Rectal smooth muscle tissue (tissue), 1 donor: ENCODE measurements around the gene KCND2.
"Not testable (repeated sequence)": the region's sequence is repeated elsewhere in the genome, so short reads cannot be mapped to it uniquely, and the experiment has no call there.

Experiments used
- H3K27ac ChIP-seq: one replicate; pipeline ENCODE4 v1.7.0; 2013; ENCODE audit warnings: low read depth, low read length, inconsistent platforms
- H3K27me3 ChIP-seq: one replicate; pipeline ENCODE4 v1.7.0; 2013; ENCODE audit warnings: low read length; ENCODE audit not compliant: control insufficient read depth, insufficient read depth
- H3K36me3 ChIP-seq: one replicate; pipeline ENCODE4 v1.7.0; 2013; ENCODE audit warnings: low read length; ENCODE audit not compliant: control insufficient read depth, insufficient read depth
- H3K4me1 ChIP-seq: one replicate; pipeline ENCODE4 v1.7.0; 2013; ENCODE audit warnings: low read length; ENCODE audit not compliant: control insufficient read depth, insufficient read depth
- H3K4me3 ChIP-seq: one replicate; pipeline ENCODE4 v1.7.0; 2013; ENCODE audit warnings: low read length
- H3K9ac ChIP-seq: one replicate; pipeline ENCODE4 v1.7.0; 2013; ENCODE audit warnings: low read length

KCND2 gene

DNA sequence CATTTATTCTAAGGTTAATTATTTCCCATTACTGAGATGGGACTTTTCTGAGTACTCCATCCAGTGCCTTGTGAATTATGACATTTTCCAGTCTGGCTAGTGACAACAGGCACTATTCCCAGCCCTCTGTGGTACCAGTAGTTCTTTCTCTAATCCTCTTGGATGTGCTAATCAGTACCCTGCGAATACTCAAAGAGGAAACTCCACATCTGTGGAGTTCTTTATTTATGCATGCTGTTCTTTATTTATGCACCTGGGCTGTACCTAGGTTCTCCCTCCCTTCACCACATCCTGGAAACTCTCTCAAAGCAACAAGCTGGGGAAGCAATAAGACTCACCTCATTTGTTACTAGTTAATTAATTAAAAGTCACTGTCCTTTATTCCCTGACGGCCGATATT, 501.5 kb downstream of the KCND2 start:
- no peaks in the 10 kb centered on the region for H3K27me3 ChIP-seq
- H3K4me3 ChIP-seq: no peak overlapping the region
- no peak overlapping the region for H3K27ac ChIP-seq
- no peak overlapping the region for H3K9ac ChIP-seq
- H3K4me1 ChIP-seq: no peaks in the 10 kb centered on the region
- H3K36me3 ChIP-seq: no peaks in the 10 kb centered on the region

- no peak overlapping the region for H3K4me3 ChIP-seq
- no peaks in the 10 kb centered on the region for H3K27me3 ChIP-seq
- H3K4me1 ChIP-seq: no peaks in the 10 kb centered on the region
- no peaks in the 10 kb centered on the region for H3K36me3 ChIP-seq
- no peak overlapping the region for H3K9ac ChIP-seq
- no peak overlapping the region for H3K27ac ChIP-seq
These were observed 502.8 kb downstream of the KCND2 start for GRCh38 chr7:120775755-120776154.

DNA sequence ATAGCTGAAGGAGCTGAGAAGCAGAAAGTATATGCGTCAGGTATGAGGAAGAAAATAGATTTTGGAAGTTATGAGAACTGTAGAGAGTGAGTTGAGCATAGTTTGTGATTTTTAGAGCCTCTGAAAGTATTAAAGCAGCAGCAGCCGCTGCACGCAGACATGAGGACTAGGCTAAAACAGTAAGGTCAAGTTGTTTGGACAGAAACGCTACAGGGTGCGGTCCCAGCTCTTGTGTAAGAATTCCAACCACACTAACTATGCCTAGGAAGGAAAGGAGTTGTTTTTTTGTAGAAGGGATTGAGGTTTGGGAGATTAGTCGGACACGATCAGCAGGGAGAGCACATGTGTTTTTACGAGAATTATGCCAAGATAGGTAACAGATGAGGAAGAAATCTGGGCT, 506.1 kb downstream of the KCND2 start:
- H3K4me1 ChIP-seq, H3K4me3 ChIP-seq, H3K27me3 ChIP-seq, H3K9ac ChIP-seq, H3K27ac ChIP-seq, H3K36me3 ChIP-seq: not testable (repeated sequence)

GRCh38 chr7:120780451-120780850, 507.5 kb downstream of the KCND2 start:
- H3K36me3 ChIP-seq, H3K27ac ChIP-seq, H3K9ac ChIP-seq, H3K4me3 ChIP-seq, H3K27me3 ChIP-seq, H3K4me1 ChIP-seq: not testable (repeated sequence)

DNA sequence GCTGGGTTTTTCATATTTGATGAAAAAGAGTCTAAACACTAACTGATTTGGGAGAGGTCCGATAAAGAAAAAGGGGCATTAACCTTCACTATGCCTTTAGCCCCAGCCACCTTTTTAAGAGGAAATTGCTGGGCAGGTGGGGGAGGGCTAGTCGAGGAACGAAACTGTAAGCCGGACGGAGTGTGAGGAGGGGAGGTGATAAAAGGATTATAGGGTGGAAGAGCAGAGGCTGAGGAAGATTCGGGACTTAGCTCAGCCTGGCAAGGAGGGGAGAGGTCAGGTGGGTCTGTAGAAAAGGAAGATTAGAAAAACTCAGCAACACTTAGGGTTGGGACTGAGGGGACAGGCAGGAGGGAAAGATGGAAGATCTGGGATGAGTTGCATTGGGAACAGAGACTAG, 508.0 kb downstream of the KCND2 start:
- Histone ChIP-seq H3K9ac (no peak overlapping the region), H3K27me3 (no peaks in the 10 kb centered on the region), H3K36me3 (no peaks in the 10 kb centered on the region), H3K27ac (no peak overlapping the region), H3K4me3 (no peak overlapping the region), H3K4me1 (no peaks in the 10 kb centered on the region)

GRCh38 chr7:120781924-120782323, 508.9 kb downstream of the KCND2 start:
- not testable (repeated sequence) for H3K27me3 ChIP-seq, H3K4me3 ChIP-seq, H3K9ac ChIP-seq, H3K27ac ChIP-seq, H3K4me1 ChIP-seq, H3K36me3 ChIP-seq

GRCh38 chr7:120783273-120783672, 510.3 kb downstream of the KCND2 start:
- H3K4me1 ChIP-seq: no peaks in the 10 kb centered on the region
- H3K9ac ChIP-seq: no peak overlapping the region
- H3K36me3 ChIP-seq: no peaks in the 10 kb centered on the region
- H3K4me3 ChIP-seq: no peak overlapping the region
- H3K27me3 ChIP-seq: no peaks in the 10 kb centered on the region
- H3K27ac ChIP-seq: no peak overlapping the region

DNA sequence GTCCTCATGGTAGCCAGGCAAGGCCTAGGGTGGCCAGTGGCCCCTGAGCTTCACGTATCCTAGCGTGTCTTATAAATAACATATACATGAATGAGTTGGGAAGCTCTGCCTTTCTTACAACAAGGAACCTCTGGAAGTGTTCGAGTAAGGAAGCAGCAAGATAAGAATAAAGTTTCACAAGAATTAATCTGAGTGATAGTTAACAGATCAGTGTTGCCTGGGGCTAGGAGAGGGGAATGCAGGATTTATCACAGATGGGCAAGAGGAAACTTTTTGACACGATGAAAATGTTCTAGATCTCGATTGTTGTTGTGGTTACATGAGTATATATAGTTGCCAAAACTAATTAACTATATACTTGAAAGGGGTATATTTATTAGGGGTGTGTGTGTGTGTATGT, 510.7 kb downstream of the KCND2 start:
- Histone ChIP-seq H3K4me3 (no peak overlapping the region), H3K9ac (no peak overlapping the region), H3K27ac (no peak overlapping the region), H3K27me3 (no peaks in the 10 kb centered on the region), H3K36me3 (no peaks in the 10 kb centered on the region), H3K4me1 (no peaks in the 10 kb centered on the region)

GRCh38 chr7:120785095-120785494, 512.1 kb downstream of the KCND2 start:
- H3K27me3 ChIP-seq: no peaks in the 10 kb centered on the region
- H3K4me3 ChIP-seq: no peak overlapping the region
- H3K27ac ChIP-seq: no peak overlapping the region
- no peaks in the 10 kb centered on the region for H3K4me1 ChIP-seq
- no peak overlapping the region for H3K9ac ChIP-seq
- no peaks in the 10 kb centered on the region for H3K36me3 ChIP-seq

DNA sequence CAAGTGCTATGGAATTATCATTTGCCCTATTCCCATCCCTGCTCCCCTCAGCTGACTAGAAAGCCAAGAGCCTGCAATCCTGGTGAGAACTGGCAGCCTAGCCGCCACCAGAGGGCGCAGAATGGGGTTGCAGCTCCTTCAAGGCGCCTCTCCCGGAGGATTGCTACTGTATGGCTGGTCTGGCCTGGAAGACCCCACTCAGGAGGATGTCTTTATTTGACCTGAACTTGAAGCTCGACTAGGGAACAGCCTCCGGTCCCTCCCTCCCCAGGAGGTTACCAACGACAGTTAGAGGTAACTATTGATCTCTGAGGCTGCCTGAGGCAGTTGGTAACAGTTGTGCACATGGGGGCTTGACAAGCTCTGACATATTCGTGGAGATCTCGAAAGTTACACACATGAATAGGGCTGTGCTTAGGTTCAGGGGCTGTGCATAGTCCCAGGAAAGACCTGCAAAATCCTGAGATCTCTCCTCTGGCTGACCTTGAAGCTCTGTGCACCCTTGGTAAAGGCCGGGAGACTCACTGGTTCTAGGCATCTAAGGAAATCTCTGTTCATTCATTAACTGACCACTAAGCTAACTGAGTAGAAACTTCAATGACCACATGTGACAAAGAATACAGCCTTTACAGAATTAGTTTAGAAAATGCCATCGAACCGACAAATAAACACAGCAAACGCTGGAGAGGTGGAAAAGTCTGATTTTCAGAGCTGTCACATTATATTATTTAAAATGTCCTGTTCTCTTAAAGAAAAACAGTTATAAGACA, 519.3 kb downstream of the KCND2 start:
- H3K36me3 ChIP-seq: no peaks in the 10 kb centered on the region
- H3K4me1 ChIP-seq: no peaks in the 10 kb centered on the region
- no peak overlapping the region for H3K4me3 ChIP-seq

DNA sequence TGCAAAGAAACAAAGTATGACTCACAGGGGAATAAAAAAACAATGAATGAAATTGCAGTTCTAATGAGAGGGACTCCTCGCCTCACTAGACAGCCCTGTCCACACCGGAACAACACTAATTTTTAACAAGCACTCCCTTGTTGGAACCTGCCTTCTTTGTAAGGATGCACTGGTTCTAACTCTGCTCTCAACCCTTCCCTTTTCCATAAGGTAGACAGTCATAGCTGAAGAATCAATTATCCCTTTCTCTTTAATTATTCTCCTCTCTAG, 519.8 kb downstream of the KCND2 start:
- H3K27ac ChIP-seq: no peak overlapping the region
- H3K27me3 ChIP-seq: no peaks in the 10 kb centered on the region
- H3K4me3 ChIP-seq: no peak overlapping the region
- no peaks in the 10 kb centered on the region for H3K4me1 ChIP-seq
- no peaks in the 10 kb centered on the region for H3K36me3 ChIP-seq
- no peak overlapping the region for H3K9ac ChIP-seq

More for the DNA sequence above, 519.3 kb downstream of the KCND2 start:
- H3K27ac ChIP-seq: no peak overlapping the region
- no peaks in the 10 kb centered on the region for H3K27me3 ChIP-seq
- H3K9ac ChIP-seq: no peak overlapping the region

DNA sequence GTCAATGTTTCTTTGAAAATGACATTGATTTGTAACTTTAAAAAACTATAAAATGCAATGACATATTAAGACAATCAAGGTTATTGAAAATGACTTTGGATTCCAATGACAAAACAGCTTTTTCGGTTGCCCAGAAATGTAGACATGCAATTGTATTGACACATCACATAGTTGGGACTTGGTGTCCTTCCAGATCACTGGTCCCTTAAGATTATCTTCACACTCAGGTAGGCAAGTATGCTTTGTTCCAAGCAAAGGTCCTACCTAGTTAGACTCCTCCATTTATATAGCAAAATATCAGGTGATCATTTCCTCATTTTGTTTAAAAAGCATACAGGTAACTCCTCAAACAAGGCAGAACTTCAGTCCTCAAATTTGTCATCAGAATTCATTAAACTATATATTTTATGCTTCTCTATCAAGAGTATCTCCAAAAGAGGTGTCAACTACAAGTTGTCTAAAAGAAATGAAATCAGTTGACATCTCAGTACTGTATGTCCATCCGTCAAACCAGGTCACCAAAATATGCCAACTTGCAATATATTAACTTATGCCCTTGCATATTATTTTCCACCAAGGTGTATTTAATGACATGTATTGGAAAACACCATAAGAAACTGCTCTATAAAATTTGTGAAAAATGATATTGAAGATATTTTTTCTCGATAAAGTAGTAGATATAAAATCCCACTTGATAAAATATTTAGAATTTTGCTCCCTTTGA, 520.4 kb downstream of the KCND2 start:
- no peak overlapping the region for H3K9ac ChIP-seq
- no peaks in the 10 kb centered on the region for H3K27me3 ChIP-seq
- no peaks in the 10 kb centered on the region for H3K36me3 ChIP-seq
- no peak overlapping the region for H3K4me3 ChIP-seq
- H3K4me1 ChIP-seq: no peaks in the 10 kb centered on the region
- H3K27ac ChIP-seq: no peak overlapping the region

DNA sequence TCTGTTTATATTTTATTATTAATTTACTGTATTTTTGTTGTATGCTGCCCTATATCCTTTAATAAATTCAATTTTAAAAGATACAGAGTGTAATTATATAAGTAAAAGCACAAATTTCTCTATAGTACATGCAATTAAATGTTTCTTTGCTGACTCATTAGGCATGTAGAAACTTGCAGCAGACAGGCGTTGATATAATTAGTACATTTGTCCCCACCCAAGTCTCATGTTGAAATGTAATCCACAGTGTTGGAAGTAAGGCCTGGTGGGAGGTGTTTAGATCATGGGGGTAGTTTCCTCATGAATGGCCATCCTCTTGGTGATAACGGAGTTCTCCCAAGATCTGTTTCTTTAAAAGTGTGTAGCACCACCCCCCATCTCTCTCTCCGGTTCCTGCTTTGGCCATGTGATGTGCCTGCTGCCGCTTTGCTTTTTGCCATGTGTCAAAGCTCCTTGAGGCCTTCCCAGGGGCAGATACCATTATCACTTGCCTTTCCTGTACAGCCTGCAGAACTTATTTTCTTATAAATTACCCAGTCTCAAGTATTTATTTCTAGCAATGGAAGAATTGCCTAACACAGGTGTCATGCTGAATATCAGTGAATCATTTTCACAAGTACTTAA, 521.2 kb downstream of the KCND2 start:
- H3K9ac ChIP-seq: no peak overlapping the region
- H3K27me3 ChIP-seq: no peaks in the 10 kb centered on the region
- H3K27ac ChIP-seq: no peak overlapping the region
- no peaks in the 10 kb centered on the region for H3K4me1 ChIP-seq
- no peaks in the 10 kb centered on the region for H3K36me3 ChIP-seq
- no peak overlapping the region for H3K4me3 ChIP-seq
